GM18526 (cell line): ENCODE results near the gene CXCR5.

ENCODE experiments used
- POLR2A ChIP-seq: IDR thresholded peaks from 3 replicates; pipeline ENCODE4 v1.6.1; 2011; ENCODE audit not compliant: insufficient read length; ENCODE audit errors: extremely low read depth

CXCR5 gene

GRCh38 chr11:118912742-118913410 lies 29.2 kb downstream of the CXCR5 start:
- TF ChIP-seq POLR2A = no peak

GRCh38 chr11:118913411-118914125 lies 29.9 kb downstream of the CXCR5 start:
- TF ChIP-seq POLR2A = no peak

DNA sequence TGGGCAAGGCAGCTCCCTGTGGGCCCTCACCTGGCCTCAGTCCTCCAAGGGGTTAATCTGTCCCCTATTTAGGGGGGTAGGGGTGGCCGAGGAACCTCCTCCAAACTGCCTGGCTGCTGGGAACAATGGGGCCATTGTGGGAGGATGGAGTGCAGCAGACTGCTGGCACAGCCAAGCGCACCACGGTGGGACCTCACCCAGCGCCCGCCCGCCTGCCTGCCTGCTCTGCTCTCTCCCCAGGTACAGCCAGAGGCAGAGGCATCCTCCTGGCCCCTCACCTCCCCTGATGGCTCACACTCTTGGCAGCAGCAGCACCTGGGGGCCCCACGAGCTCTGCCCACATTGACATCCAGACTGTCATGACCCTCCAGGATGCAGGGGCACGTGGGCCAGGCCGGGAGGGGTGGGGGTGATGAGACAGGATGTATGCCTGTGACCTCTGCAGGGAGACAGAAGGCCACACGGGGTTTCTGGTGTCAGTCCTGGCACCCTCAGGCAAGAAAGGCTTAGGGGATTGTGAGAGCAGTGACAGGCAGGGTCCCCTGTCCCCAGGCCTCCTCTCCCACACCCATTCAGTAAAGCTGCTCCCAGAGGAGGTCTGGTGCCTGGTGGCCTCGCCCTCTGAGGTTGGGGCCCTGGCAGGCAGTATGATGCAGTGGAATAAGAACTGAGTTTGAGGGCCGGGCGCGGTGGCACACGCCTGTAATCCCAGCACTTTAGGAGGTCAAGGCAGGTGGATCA lies 30.7 kb downstream of the CXCR5 start:
- no peak for TF ChIP-seq POLR2A

DNA sequence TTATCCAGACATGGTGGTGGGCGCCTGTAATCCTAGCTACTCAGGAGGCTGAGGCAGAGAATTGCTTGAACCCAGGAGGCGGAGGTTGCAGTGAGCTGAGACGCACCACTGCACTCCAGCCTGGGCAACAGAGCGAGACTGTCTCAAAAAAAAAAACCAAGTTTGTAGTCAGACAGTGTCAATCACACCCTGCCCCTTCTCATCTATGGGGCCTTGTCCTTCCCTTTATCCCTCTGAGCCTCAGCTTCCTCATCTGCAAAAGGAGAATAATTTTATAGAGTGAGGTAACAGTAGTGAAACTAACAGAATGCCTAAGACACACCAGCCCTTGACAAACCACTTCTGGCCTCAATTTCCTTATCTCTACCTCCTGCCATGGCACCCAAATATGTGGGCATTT lies 31.3 kb downstream of the CXCR5 start:
- TF ChIP-seq POLR2A = no peak

DNA sequence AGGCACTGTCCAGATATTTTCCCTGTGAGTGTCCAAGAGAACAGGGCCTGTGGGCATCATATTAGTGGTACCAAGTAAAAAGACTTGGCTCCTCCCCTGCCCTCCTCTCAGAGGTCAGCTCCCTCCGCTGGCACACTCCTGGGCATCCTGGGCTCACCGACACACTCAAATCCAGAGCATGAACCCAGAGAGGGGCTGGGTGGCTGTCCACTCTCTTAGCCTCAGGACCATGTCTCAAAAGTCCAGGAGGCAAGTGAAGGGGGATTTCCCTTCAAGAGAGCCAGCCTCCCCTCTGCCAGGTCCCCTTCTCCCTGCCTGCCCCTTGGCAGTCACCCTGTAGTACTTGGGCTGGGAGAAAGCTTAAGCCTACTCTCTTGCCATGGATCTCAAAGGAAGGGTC lies 31.7 kb downstream of the CXCR5 start:
- TF ChIP-seq POLR2A = no peak

DNA sequence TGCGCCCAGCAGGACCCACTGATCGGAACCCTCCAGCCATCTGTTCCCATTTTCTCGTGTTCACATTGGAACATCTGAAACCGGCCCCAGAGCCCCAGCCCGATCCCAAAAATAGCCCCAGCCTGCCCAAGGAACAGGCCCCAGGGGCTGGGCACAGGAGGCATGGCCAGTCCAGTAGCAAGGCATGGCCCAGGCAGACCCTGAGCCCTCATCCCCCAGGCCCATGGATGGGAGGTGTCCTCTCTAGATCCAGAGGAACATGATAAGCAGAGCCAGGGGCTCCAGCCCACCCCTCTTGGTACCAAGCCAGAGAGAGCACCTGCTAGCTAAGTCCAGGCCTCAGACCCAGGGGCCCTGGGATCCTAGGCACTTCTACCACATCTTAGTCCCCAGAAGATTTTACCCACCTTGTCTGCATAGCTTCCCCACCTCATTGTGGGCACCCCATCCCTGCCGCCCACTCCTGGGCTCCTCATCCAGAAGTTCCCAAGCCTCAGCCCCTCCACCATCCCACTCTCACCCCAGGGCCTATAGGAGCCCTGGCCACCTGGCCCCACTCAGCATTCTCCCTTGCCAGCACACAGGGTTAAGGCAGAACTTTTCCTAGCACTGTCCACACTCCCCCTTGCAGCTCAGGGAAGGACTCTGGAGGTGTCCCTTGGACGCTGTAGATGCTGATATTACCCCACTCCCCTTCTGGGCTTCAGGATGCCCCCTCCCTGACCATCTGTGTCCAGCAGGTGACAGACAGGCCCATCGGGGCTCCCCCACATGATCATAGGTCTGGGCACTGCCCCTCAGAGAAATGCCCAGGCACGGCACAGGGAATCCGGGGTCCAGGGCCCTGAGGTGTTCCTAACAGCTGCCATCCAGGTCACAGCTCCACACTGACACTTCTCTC lies 32.5 kb downstream of the CXCR5 start:
- TF ChIP-seq POLR2A = no peak

DNA sequence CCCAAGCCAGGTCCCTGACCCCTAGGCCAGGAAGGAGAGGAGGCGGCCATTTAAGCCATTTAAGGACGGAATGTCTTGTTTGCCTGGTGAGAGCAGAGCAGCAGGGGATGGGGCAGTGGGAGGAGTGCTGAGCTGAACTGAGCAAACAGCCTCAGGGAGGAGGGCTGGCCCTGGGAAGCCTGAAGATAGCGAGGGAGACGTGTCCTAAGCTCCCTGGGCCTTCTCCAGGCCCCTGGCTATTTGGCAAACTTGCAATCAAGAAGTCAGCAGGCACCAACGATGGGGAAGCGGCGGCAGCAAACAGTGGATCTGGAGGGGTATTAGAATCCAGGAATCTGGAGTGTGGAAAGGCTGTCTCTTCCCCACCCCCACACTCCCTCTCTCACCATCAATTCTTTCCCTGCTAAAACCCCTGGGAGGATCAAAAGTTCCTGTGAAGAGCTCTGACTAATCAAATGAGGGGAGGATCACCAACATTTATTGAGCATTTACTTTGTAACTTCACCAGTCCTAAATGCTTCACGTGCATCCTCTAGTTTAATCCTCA lies 33.2 kb downstream of the CXCR5 start:
- no peak for TF ChIP-seq POLR2A

- TF ChIP-seq POLR2A = no peak
These were observed 33.9 kb downstream of the CXCR5 start for GRCh38 chr11:118917481-118918127.

DNA sequence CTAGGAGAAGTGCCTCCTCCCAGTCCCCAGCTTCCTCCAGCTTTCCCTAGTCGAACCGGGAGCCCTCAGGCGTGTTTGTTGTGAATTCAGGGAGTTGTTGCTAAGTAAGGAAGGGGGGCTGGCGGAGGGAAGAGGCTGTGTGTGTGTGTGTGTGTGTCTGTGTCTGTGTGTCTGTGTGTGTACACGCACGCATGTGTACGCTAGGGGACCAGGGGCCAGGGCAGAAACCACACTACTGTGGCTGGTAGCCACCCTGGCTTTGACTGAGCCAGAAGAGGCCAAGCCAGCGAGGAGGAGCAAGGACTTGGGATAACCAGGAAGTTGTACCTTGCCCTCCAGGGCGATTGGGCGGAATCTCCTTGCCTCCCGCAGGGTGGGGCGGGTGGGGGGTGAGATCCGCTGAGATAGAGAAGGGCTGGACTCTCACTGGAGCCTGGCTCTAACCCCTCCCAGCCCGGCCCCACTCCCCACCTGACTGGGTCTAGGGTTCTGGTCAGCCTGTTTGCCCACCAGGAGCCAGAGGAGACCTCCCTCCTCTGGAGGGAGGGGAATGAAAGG lies 34.5 kb downstream of the CXCR5 start:
- no peak for TF ChIP-seq POLR2A

DNA sequence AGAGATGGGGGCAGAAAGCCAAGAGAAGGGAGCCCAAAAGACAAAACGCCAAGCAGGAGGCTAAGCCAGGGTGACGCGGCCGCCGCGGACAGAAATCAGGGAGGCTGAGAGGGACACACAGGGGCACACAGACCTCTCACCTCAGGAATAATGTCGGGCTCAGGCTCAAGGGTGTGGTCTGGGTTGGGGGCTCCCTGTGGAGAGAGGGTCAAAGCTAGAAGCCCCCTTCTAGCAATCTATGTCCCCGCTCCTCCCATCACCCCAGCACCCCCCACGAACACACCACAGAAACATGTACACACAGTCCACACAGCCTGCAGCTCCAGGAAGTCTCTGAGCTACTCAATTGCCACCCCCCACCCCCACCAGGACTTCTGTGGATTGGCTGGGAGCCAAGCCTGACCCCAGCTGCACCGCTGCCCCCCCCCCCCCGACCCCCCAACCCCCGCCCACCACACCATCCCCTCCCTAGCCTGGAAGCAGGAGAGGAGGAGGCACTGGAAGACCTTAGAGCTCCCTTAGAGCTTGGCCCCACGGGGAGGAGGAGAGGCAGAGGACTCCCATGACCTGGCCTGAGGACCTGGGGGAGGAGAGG lies 35.1 kb downstream of the CXCR5 start:
- no peak for TF ChIP-seq POLR2A

GRCh38 chr11:118921121-118921928 lies 37.6 kb downstream of the CXCR5 start:
- no peak for TF ChIP-seq POLR2A

DNA sequence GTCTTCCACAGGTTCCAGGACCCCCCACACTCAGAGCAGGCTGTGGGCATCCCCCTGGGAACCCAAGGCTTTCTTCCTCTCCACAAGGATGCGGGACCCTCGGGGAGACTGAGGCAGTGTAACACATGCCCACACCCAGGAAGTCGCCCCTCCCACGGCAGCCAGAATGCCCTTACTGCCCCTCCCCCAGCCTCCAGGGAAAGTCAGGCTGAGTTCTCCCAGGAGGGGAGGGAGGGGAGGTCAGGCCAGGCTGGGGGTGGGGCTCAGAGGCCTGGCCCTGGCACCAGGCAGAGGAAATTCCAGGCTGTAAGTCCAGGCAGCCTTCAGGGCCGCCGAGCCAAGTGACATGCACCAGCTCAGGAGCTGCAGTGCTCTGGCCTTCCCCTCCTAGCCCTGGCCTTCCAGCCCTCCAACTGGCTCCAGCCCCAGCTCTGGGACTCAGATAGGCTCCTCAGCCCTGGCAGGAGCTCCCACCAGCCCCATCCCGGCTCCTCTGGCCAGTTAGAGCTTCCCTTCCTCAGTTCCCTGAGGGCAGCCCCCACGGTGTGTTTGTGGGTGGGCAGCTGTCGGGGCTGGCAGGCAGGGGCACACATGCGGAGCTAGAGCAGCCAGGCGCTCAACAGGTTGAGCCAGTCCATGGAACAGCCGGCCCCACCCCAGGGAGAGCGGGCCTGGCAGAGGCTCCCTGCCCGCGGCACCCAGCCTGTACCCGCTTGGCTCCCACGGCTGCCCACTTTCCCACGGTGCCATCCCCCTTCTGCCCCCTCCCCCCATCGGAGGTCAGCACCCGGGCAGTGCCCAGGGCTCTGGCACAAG lies 38.4 kb downstream of the CXCR5 start:
- no peak for TF ChIP-seq POLR2A
